ENCODE measurements around the gene FBXL17.

Gene FBXL17

DNA sequence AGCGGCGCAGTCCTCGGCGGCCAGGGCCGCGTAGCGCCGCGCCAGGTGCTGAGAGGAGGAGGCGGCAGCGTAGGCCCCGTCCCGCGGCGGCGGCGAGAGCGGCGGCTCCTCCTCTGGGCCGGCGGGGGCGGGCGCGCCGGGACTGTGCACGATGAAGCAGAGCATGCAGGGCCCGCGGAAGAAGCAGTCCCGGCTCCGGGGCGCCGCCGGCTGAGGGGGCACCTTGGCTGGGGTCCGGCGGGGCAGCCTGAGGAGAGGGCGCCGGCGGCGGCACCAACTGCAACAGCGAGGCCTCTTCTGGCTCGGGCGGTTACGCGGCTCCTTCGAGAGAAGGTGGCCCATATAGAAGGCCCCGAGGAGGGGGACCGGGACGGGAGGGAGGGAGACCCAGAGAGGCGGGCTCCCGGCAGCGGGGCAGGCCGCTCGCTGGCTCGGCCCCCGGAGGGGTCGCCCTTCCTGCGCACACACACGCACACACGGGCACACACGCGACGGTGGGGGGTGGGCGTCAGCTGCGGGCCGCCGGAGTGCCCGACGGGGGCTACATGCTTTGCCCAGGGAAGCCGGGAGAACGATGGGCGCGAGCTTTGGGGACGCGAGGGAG lies 446 bp downstream of the FBXL17 start (continued):
- TF ChIP-seq, protein P1, sequence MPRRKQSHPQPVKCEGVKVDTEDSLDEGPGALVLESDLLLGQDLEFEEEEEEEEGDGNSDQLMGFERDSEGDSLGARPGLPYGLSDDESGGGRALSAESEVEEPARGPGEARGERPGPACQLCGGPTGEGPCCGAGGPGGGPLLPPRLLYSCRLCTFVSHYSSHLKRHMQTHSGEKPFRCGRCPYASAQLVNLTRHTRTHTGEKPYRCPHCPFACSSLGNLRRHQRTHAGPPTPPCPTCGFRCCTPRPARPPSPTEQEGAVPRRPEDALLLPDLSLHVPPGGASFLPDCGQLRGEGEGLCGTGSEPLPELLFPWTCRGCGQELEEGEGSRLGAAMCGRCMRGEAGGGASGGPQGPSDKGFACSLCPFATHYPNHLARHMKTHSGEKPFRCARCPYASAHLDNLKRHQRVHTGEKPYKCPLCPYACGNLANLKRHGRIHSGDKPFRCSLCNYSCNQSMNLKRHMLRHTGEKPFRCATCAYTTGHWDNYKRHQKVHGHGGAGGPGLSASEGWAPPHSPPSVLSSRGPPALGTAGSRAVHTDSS (tag by site-specific recombination; IDR thresholded peaks at IDR 0.05): 0 out of 2 replicates have a peak, but pooled peaks have one; percentile 19
- TF ChIP-seq, protein P2, sequence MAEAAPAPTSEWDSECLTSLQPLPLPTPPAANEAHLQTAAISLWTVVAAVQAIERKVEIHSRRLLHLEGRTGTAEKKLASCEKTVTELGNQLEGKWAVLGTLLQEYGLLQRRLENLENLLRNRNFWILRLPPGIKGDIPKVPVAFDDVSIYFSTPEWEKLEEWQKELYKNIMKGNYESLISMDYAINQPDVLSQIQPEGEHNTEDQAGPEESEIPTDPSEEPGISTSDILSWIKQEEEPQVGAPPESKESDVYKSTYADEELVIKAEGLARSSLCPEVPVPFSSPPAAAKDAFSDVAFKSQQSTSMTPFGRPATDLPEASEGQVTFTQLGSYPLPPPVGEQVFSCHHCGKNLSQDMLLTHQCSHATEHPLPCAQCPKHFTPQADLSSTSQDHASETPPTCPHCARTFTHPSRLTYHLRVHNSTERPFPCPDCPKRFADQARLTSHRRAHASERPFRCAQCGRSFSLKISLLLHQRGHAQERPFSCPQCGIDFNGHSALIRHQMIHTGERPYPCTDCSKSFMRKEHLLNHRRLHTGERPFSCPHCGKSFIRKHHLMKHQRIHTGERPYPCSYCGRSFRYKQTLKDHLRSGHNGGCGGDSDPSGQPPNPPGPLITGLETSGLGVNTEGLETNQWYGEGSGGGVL (tag by site-specific recombination; IDR thresholded peaks at IDR 0.05): peak; percentile 79
- TF ChIP-seq, protein P3, sequence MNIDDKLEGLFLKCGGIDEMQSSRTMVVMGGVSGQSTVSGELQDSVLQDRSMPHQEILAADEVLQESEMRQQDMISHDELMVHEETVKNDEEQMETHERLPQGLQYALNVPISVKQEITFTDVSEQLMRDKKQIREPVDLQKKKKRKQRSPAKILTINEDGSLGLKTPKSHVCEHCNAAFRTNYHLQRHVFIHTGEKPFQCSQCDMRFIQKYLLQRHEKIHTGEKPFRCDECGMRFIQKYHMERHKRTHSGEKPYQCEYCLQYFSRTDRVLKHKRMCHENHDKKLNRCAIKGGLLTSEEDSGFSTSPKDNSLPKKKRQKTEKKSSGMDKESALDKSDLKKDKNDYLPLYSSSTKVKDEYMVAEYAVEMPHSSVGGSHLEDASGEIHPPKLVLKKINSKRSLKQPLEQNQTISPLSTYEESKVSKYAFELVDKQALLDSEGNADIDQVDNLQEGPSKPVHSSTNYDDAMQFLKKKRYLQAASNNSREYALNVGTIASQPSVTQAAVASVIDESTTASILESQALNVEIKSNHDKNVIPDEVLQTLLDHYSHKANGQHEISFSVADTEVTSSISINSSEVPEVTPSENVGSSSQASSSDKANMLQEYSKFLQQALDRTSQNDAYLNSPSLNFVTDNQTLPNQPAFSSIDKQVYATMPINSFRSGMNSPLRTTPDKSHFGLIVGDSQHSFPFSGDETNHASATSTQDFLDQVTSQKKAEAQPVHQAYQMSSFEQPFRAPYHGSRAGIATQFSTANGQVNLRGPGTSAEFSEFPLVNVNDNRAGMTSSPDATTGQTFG (tag by site-specific recombination; IDR thresholded peaks at IDR 0.05; ENCODE audit: borderline replicate concordance): no peak
- TF ChIP-seq ZNF335 (tag by site-specific recombination; conservative IDR thresholded peaks at IDR 0.05) (peak; percentile 76), BCL11B (tag by site-specific recombination; IDR thresholded peaks at IDR 0.05; ENCODE audit: low read depth) (no peak), ZBTB17 (tag by site-specific recombination; IDR thresholded peaks at IDR 0.05) (no peak), ZFP41 (tag by site-specific recombination; IDR thresholded peaks at IDR 0.05; ENCODE audit: borderline replicate concordance) (no peak), ZBTB20 (tag by site-specific recombination; IDR thresholded peaks at IDR 0.05) (peak; percentile 55; the same call in 1 of the 2 replicates), ZNF623 (tag by site-specific recombination; IDR thresholded peaks at IDR 0.05) (no peak), ZNF548 (tag by site-specific recombination; IDR thresholded peaks at IDR 0.05) (no peak), ZNF416 (tag by site-specific recombination; IDR thresholded peaks at IDR 0.05) (no peak), WT1 (tag by site-specific recombination; IDR thresholded peaks at IDR 0.05) (no peak), ZNF140 (tag by site-specific recombination; IDR thresholded peaks at IDR 0.05) (no peak), TCF7L2 (IDR thresholded peaks at IDR 0.05; ENCODE audit: borderline replicate concordance, low read depth, low read length) (no peak), OVOL3 (tag by site-specific recombination; IDR thresholded peaks at IDR 0.05) (no peak), GLI2 (tag by site-specific recombination; IDR thresholded peaks at IDR 0.05; ENCODE audit: borderline replicate concordance, low read depth) (no peak), YY2 (tag by site-specific recombination; IDR thresholded peaks at IDR 0.05) (no peak), ZSCAN16 (tag by site-specific recombination; IDR thresholded peaks at IDR 0.05) (no peak), ZNF549 (tag by site-specific recombination; IDR thresholded peaks at IDR 0.05) (no peak), ZNF670 (tag by site-specific recombination; IDR thresholded peaks at IDR 0.05; ENCODE audit: low read depth) (no peak), ZNF558 (tag by site-specific recombination; IDR thresholded peaks at IDR 0.05) (no peak), SALL2 (tag by site-specific recombination; IDR thresholded peaks at IDR 0.05; ENCODE audit: borderline replicate concordance) (no peak), ZNF555 (tag by site-specific recombination; conservative IDR thresholded peaks at IDR 0.05) (no peak), ZNF629 (tag by site-specific recombination; IDR thresholded peaks at IDR 0.05) (no peak), ZNF174 (tag by site-specific recombination; IDR thresholded peaks at IDR 0.05) (no peak), ZNF211 (tag by site-specific recombination; IDR thresholded peaks at IDR 0.05; ENCODE audit: low read depth) (no peak), KLF8 (tag by site-specific recombination; IDR thresholded peaks at IDR 0.05) (peak; percentile 22; the same call in 1 of the 2 replicates), ZNF266 (tag by site-specific recombination; IDR thresholded peaks at IDR 0.05; ENCODE audit: low read depth) (no peak)
- TF ChIP-seq, protein P4, sequence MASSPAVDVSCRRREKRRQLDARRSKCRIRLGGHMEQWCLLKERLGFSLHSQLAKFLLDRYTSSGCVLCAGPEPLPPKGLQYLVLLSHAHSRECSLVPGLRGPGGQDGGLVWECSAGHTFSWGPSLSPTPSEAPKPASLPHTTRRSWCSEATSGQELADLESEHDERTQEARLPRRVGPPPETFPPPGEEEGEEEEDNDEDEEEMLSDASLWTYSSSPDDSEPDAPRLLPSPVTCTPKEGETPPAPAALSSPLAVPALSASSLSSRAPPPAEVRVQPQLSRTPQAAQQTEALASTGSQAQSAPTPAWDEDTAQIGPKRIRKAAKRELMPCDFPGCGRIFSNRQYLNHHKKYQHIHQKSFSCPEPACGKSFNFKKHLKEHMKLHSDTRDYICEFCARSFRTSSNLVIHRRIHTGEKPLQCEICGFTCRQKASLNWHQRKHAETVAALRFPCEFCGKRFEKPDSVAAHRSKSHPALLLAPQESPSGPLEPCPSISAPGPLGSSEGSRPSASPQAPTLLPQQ (tag by site-specific recombination; IDR thresholded peaks at IDR 0.05): peak; percentile 80; the same call in 1 of the 2 replicates
- TF ChIP-seq, protein P5, sequence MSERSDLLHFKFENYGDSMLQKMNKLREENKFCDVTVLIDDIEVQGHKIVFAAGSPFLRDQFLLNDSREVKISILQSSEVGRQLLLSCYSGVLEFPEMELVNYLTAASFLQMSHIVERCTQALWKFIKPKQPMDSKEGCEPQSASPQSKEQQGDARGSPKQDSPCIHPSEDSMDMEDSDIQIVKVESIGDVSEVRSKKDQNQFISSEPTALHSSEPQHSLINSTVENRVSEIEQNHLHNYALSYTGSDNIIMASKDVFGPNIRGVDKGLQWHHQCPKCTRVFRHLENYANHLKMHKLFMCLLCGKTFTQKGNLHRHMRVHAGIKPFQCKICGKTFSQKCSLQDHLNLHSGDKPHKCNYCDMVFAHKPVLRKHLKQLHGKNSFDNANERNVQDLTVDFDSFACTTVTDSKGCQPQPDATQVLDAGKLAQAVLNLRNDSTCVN (tag by site-specific recombination; optimal IDR thresholded peaks at IDR 0.05): peak; percentile 98
- TF ChIP-seq, protein P6, sequence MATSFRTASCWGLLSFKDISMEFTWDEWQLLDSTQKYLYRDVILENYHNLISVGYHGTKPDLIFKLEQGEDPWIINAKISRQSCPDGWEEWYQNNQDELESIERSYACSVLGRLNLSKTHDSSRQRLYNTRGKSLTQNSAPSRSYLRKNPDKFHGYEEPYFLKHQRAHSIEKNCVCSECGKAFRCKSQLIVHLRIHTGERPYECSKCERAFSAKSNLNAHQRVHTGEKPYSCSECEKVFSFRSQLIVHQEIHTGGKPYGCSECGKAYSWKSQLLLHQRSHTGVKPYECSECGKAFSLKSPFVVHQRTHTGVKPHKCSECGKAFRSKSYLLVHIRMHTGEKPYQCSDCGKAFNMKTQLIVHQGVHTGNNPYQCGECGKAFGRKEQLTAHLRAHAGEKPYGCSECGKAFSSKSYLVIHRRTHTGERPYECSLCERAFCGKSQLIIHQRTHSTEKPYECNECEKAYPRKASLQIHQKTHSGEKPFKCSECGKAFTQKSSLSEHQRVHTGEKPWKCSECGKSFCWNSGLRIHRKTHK (tag by site-specific recombination; IDR thresholded peaks at IDR 0.05): no peak
